ENCODE data around the gene AHI1.

The AHI1 gene

DNA sequence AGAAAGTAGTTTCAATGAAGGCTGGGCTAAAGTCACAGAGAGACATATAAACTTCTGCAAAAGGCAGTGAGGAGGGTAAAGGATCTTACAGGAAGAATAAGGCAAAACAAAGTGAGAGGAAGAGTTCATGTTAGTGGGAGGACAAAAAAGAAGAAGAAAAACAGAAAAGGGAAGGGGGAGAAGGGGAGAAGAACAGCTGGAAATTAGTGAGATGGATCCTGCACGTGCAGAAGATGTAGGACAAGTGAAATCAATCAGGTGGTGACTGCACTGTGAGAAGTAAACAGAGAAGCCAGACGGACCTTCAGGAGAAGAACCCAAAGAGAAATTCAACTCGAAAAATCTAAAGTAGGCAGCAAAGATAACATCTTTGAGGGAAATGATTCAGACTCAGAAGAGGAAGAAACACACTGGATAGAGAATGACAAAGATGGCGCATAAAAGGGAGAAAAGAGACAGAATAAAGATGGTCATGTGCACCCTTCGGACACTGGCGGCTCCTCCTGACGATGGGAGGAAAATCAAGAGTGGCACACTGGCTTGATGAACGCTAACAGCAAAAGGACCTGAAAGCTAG, 210.5 kb downstream of the AHI1 start:
- no peak for DNase-seq

DNA sequence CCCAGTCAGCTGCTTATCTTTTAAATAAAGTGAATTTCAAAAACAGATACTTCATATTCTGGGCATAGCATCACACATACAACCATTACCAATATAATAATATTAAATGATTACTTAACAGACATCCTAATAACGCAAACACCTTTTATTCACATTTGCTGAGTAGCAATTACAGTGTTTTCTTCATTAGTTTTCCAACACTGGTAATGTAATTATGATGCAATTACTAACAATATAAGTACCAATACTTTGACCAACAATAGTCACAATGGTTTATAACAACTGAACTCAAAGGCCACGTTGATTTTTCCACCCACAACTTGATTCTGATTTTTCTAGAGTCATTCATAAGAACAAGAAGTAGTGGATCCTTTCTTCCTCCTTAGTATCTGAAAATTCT, 212.4 kb downstream of the AHI1 start:
- no peak for DNase-seq

DNA sequence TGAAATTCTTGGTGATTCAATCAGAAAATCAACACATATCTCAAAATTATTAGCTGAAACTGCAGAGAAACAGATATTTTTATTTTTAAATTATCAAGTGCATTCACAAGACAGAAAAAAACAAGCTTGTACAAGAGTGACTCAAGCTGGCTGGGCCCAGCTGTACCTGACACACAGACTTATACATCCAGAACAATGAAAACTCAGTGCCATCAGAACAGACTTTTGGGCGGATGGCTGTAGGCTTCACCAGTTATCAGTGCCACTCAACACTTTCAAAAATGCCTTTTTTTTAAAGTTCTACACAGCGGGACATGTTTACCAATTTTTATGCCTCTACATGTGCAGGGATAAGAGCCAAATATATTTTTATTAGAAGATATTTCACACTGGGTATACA, 213.6 kb downstream of the AHI1 start:
- no peak for DNase-seq

DNA sequence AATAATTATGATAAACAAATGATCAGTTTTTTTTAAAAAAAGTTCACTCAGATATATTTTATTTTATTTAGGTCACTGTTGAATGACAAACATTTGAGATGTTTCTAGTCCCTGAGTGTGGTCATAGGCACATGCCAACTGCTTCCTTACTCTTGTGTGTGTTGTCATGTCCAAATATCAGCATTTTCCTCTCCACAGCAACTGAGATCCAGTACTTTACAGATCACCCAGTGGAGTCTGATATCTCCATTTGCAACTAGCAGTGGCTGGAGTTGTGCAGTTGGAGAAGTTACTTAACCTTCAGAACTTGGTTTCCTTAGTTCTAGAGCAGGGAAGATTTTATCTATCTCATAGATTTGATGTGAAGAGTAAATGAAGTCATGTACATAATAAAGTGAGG, 215.1 kb downstream of the AHI1 start:
- no peak for DNase-seq

DNA sequence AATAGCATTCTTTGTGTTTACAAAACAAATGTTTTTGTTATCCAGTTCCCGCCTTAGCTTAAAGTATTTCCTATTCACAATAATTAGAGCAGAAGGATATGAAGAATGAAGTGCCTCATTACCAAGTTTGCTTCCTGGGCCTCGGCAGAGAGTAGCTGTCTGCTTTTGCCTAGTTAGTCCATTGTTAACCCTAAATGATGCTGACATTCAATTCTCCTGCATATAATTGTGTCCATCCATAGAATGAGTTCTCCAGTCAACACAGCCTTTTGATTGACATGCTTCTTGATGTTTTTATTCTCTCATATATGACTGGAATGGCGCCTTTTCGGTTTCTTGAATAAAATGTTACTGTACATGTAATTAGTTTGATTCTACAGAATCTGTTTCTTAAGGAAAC, 215.6 kb downstream of the AHI1 start:
- DNase-seq, result no peak

DNA sequence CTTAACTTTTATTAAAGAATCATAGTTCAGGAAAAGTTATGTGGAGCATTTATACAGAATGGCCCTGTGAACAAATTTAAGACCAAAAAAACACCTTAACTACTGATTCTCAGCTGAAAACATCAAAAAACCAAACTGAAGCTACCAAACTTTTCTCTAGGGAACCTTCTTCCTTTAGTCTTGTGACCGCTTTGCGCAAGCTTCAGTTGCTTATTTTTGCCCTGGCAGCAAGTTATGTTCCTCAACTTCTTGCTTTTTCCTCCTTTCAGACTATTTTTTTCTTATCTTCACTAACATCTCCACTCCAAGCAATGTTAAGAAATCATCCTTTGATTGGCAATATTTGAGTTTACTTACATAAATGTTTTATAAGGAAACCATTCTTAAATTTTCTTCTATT, 216.3 kb downstream of the AHI1 start:
- no peak for DNase-seq

DNA sequence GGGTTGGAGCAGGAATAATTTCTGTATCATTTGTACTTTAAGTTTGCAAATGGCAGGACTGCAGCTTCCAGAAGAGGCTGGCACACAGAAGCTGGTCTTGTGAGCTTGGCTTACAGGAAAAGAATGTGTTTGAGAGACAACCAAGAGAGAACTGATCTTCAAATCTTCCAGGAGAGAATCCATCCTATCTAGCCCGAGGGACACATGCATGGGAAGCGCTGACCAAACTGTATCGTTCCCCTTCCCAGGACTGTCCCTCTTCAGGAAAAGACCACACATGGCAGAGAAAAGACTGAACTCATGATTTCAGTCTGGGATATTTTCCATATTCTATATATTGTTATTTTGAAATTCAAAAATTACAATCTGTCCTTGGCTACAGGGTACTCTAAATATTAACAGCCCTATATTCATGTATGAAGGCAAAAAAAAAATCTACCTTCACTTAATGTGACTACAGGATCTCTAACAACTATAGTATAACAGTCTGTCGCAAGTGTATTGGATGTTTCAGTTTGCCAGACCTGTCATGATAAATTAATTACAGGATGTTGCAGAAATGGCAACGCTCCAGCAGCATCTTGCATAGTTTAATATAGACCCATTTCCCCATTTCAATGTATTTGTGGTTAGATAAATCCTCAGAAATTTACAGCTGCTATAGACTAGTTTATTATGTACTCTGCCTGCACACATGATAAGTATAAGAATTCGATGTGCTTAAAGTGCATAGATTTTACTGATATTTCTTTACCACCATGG, 217.0 kb downstream of the AHI1 start:
- DNase-seq, result no peak

DNA sequence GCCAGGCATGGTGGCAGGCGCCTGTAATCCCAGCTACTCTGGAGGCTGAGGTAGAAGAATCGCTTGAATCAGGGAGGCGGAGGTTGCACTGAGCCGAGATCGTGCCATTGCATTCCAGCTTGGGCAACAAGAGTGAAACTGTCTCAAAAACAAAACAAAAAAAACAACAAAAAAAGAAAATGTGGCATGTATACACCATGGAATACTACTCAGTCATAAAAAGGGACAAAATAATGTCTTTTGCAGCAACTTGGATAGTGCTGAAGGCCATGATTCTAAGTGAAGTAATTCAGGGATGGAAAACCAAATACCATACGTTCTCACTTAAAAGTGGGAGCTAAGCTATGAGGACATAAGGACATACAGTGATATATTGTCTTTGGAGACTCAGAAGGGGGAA, 220.1 kb downstream of the AHI1 start:
- no peak for DNase-seq

DNA sequence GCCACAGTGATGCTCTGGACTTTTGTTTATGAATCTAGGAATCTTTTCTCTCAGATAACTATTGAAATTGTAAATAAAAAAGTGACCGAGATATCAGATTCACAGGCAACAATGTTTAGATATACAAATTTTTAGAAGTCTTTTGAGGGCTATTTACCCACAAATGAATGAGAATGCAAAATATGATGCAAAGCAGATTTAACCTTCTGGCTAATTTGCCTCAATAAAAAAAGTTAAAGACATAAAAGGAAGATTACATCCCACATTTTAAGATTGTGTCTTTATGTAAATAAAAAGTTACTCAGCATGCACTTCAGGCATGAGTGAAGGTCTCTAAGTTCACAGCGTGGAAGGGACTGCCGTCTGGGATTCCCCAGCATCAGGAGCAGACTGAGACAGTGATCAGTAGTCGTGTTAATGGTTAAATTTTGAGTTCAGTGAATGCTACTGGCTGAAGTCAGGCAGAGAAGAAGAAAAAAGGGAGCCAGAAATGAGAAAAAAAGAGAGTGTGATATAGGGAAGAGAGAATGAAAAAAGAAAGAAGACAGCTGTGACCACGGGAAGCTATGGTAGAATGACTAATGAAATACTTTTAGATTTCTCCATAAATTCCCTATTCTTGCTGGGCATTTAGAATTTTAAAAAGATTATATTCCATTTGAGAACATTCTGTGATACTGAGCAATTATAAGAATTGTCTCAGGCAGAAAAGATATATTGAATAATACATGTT, 222.8 kb downstream of the AHI1 start:
- DNase-seq, result no peak

DNA sequence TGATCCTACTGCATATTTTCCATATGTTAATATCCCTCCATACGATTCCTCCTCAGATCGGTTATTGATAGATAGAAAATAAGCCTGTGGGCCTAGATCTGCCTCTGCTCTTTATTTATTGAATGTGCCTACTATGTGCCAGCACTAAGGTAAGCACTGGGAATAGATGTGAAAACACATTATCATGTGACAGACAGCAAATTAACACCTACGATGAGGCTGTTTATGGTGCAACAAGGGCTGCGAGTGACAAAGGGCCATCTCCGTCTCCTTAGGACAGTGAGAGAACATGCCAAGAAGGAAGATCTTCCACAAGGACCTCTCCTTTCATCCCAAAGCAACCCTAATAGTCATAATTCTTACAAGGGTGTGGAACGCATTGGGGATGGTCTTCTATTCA, 225.9 kb downstream of the AHI1 start:
- DNase-seq, result no peak

DNA sequence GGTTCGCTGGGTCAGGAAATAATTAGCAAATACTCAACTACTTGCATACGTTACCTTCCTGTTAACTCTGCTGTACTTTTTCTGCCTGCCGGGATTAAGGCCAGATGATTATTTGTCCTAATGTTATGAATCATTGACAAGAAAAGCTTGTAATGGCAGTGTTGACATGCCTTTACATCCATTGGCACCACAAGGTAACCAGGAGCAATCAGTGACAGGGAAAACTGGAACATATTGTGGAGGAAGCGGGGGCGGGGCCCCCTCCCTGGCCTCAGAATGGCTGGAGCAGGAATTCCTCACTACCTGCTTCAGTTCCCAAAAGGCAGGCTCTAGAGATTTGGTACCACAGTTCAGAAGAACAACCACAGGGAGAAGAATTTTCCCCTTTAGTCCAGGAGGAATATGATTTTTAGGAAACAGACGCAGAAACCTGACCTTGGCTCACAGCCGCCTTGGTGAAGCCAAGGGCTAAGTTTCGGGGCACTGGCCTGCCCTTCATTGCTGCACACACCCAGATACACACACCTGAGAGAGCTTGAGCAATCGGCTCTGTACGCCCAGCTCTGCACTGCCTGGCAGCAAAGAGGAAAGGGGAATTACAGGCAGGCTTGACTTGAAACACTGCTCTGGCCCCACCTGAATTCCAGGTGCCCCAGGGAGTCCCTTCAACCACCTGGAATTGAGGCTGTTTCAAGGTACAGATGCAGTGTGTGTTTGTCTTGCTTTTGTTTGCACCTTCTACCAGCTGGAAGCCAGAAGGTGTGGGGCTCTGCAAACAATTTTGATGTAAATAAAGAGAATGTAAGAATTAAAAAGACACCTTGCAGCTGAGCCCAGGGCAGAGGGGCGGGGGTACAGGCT, 226.6 kb downstream of the AHI1 start:
- no peak for DNase-seq

DNA sequence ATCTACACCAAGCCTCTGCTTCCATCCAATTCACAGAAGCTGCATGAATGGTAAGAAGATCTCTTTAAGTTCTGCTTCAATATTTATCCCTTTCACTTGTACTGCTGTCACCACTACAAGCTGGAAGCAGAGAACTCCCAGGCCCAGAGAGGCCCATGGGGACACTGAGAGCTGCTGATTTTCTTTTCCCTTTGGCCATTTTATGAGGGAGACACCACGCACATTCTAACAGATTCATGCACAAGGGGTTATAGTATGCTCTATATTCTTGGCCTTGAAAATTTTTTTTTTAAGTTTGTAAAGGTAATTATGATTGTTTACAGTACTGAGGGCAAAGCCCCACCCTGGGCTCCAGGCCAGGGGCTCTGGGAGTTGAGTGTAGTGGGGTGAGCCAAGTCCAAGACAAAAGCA, 228.1 kb downstream of the AHI1 start:
- DNase-seq, result no peak

DNA sequence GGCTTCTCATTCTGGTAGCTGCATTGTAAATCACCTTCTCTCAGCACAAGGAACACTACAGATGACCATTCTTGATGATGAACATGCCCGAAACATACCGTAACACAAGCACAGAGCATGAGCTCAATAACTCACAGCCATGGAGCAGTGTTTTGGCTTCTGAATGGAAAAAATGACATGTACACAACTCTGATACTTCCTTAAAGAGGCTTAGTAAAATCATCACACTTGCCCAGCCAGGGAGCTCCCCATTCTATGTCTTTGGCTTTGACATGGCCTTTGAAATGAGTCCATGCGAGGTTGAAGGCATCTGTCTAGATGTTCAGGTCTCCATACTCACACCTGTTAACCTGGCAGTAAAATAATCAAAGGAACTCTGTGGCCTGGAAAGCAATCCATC, 228.8 kb downstream of the AHI1 start:
- no peak for DNase-seq

DNA sequence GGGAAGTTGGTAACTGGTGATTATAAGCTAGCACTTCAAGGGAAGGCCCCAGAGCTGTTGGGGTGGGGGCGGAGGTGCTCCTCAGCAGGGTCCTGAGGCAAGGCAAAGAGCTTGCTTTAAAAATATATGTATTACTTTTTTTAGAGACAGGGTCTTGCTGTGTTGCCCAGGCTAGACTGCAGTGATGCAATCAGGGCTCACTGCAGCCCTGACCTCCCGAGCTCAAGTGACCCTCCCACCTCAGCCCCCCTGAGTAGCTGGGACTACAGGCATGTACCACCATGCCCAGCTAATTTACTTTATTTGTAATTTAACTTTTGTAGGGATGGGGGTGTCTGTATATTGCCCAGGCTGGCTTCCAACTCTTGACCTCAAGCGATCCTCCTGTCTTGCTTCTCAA, 229.3 kb downstream of the AHI1 start:
- no peak for DNase-seq

DNA sequence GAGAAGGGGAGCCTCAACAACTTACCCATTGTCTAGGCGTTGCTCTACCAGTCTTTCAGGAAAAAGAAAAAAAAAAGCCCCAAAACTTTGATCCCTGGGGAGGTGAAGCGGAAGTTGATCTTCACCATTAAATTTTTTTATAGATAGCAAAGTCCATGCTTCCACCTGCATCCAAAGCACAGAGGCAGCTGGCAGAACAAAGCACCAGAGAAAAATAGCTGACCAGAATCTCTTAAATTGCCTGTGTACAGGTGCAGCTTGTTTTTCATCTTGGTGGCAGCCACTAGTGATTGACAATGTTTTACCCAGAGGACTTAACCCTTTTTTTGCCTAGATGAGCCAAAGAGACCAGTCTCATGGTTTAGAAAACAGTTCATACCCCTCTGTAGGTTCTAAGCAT, 230.5 kb downstream of the AHI1 start:
- no peak for DNase-seq

DNA sequence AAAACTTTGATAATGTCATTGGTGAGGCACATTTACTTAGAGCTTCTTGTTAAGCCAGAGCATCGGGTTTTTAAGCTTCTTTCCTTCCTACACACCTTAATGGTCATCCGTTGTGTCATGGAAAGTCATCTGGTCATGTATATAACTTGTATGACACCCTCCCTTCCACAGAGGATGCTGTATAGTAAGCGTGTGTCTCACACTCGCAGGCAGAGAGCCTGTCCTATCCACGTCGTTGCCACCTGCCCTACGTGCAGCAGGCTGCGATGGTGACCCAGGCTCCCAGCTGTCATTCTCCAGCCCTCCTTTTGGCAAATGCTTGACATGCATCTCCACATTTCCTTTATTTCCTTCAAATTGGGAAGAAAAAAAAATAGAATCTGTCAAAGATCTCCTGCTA, 230.9 kb downstream of the AHI1 start:
- no peak for DNase-seq

DNA sequence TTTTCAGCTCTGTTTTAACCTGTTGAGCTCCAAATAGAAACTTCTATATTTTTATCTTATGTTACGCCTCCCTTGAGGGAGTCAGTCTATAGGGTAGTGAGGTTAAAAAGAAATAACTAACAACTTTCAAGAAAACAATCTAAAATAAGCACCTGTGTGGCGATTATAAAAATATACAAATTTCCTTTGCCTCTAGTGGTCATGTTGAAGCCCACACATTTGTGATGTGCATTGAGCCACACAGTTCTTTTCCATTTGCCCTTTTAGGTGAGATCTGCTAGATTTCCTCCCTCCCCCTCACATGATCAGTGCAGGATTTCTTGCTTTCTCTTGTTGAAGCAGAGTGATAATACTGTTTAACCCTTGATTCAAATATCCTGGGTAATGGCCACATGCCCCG, 232.3 kb downstream of the AHI1 start:
- no peak for DNase-seq

DNA sequence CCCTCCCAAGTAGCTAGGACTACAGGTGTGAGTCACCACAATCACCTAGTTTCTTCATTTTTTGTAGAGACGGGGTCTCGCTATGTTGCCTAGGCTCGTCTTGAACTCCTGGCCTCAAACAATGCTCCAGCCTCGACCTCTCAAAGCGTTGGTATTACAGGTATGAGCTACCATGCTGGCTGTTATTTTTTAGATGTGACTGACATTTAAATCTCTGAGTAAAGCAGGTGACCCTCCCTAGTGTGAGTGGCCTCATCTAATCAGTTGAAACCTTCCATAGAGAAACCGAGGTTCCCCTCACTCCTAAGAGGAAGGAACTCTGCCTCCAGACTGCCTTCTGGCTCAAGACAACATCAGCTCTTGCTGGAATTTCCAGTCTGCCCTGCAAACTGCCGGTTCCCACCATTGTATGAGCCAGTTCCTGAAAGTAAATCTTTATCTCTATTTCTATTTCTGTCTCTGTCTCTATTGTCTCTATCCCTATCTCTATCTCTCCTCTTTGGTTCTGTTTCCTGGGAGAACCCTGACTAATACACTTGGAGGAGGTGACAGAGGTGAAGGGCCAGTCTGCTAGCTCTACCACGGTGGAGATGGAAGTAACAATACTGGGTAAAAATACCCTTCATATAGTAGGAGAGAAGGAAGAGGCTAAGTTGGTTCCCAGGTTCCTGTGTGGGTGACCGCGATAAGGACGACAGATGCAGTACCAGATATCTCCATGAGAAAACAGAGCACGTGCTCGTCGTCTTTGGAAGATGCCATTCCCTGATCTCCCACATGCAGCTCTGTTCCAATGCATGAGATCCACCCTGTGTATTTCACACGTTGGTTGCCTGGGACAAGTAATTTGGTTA, 235.4 kb downstream of the AHI1 start:
- no peak for DNase-seq

DNA sequence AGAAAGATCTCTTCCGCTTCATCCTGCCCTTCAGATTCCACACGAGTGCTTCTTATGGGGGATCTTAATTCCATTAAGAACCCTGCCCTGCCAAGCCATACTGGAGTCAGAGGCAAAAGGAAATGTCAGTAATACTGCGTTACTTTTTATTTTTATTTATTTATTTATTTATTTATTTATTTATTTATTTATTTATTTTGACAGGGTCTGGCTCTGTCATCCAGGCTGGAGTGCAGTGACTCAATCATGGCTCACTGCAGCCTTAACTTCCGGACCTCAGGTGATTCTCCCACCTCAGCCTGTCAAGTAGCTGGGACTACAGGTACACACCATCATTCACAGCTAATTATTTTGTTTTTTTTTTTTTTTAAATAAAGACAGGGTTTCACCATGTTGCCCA, 236.9 kb downstream of the AHI1 start:
- DNase-seq, result no peak

DNA sequence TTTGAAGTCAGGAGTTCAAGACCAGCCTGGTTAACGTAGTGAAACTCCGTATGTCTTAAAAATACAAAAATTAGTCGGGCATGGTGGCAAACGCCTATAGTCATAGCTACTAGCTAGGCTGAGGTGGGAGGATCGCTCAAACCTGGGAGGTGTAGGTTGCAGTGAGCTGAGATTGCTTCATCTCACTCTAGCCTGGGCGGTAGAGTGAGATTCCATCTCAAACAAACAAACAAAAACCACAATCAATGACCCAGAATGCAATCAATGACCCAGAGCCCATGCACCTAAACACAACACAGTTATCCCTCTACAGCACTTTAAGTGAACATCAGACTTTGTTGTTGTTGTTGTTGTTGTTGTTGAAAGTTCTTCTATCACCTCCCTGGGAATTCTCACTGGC, 238.6 kb downstream of the AHI1 start:
- DNase-seq, result no peak

DNA sequence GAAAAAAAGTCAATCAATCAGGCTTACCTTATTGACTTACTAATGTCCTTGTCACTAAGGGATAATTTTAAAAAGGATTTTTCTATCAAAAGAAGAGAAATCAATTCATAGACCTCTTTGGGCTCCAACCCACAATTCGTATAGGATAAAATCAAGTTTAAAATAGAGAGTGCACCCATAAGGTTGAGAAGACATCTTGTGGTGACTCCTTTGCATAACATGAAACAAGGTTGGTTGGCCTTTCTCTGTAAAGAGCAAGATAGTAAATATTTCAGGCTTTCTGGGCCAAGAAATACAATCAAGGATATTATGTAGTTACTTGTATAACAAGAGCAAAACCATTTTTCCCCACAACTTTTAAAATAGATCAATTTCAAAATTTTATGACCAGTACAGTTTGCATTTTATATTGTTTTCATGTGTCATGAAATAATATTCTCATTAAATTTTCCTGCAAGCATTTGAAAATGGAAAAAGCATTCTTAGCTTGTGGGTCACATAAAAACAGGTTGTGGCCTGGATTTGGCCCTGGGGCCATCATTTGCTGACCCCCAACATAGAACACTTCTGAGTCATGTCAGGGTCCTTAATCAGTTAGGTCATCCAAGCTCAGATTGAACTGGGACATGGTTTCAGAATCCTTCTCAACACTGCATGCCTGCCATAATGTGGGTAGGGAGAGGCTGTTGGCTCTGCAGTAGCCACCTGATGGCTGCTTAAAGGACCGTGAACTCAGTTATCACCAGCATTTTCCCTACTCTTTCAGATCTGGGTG, 239.7 kb downstream of the AHI1 start:
- no peak for DNase-seq

DNA sequence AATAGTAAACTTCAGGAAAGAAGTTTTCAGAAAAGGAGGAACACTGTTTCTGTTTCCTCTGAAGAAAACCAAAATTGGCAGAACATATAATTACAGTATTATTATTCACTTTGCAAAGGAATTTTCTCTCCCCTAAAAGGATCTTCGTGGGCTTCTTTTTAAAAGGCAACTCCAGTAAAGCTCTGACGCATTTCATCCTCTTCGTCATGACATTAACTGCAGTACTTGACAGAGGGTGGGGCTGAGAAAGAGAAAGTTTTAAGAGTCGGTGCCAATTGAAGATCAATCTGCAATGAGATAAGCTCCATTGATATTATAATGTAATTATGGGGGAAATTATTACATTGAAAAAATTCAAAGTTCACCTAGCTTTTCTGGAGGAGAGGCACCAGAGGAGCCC, 240.7 kb downstream of the AHI1 start:
- DNase-seq, result no peak
